Activated gamma-delta T cell treated with Interleukin-2 at 50 U/mL for 16 hours (primary cell): ENCODE measurements around the gene PCDH10.

Source experiments
- DNase-seq: peaks from one replicate; pipeline ENCODE4 v3.0.0-alpha.2; 2020

The PCDH10 gene

GRCh38 chr4:133149932-133150471 is 908 bp downstream of the PCDH10 start:
- DNase-seq, result no peak

DNA sequence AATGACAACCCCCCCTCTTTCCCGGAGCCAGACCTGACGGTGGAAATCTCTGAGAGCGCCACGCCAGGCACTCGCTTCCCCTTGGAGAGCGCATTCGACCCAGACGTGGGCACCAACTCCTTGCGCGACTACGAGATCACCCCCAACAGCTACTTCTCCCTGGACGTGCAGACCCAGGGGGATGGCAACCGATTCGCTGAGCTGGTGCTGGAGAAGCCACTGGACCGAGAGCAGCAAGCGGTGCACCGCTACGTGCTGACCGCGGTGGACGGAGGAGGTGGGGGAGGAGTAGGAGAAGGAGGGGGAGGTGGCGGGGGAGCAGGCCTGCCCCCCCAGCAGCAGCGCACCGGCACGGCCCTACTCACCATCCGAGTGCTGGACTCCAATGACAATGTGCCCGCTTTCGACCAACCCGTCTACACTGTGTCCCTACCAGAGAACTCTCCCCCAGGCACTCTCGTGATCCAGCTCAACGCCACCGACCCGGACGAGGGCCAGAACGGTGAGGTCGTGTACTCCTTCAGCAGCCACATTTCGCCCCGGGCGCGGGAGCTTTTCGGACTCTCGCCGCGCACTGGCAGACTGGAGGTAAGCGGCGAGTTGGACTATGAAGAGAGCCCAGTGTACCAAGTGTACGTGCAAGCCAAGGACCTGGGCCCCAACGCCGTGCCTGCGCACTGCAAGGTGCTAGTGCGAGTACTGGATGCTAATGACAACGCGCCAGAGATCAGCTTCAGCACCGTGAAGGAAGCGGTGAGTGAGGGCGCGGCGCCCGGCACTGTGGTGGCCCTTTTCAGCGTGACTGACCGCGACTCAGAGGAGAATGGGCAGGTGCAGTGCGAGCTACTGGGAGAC is 1.6 kb downstream of the PCDH10 start:
- no peak for DNase-seq

DNA sequence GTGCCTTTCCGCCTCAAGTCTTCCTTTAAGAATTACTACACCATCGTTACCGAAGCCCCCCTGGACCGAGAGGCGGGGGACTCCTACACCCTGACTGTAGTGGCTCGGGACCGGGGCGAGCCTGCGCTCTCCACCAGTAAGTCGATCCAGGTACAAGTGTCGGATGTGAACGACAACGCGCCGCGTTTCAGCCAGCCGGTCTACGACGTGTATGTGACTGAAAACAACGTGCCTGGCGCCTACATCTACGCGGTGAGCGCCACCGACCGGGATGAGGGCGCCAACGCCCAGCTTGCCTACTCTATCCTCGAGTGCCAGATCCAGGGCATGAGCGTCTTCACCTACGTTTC is 2.2 kb downstream of the PCDH10 start:
- DNase-seq, result no peak

GRCh38 chr4:133151691-133152329 is 2.7 kb downstream of the PCDH10 start:
- DNase-seq, result no peak

GRCh38 chr4:133152330-133152821 is 3.3 kb downstream of the PCDH10 start:
- DNase-seq, result no peak

DNA sequence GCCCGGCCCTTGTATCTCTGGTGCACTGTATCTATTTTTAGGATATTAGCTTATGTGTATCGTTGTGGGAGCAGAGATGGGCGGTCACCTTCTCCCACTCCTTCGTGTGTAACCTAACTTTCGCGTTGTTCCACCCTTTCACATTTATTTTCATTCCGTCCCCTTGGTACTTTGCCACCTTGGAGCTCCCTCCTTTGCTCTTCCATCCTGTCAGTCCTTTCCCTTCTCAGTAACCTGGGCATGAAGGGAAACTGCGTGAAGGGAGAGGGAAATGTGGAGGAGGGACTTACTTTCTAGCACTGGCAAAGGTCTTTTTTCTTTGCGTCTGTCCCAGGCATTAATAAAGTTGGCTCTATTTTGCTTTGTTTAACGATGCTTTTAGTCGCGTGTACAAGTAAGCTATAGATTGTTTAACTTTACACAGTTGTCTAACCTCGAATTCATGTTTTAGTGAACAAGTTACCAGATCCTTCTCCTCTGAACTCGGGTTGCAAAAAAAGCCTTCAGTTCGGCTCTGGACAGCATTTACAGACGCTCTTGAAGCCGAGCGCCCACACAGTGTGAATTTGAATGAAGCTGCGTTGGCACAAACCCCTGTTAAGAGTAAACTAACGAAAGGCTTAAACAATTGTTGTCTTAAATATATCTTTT is 3.9 kb downstream of the PCDH10 start:
- no peak for DNase-seq

- no peak for DNase-seq
Observed at GRCh38 chr4:133154725-133155124, 5.6 kb downstream of the PCDH10 start.

GRCh38 chr4:133156096-133156495 is 7.0 kb downstream of the PCDH10 start:
- no peak for DNase-seq

- DNase-seq, result no peak
Observed at GRCh38 chr4:133156556-133156955, 7.5 kb downstream of the PCDH10 start.

DNA sequence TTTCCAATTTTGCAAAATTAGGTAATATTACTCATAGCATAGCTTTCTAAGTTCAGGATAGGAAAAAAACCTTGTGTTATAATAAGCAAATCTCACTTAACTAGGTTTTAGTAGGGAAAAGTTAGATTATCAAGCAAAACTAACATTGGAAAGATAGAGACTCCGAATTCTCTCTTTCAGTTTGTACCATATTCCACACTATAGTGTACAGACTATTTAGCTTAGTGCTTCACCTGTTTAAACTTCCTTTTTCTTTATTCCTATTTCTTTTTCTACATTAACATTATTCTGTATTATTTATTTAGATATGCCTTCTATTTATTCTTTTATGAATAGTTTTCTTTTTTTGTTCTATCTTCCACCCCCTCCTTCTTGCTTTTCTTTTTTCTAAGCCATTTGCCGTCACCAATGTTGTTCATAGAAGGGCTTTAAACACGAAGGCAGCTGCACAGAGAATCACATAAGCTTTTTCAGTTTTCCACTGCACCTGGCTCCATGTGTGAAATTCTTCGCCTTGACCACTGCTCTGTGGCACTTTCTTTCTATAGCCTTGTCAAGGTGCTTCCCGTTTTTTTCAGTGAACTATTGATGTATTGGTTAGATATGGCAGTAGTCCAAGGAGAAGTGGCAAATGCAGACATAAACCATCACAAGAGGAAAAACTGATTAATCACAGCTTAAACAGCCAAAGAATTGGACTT is 8.5 kb downstream of the PCDH10 start:
- no peak for DNase-seq

DNA sequence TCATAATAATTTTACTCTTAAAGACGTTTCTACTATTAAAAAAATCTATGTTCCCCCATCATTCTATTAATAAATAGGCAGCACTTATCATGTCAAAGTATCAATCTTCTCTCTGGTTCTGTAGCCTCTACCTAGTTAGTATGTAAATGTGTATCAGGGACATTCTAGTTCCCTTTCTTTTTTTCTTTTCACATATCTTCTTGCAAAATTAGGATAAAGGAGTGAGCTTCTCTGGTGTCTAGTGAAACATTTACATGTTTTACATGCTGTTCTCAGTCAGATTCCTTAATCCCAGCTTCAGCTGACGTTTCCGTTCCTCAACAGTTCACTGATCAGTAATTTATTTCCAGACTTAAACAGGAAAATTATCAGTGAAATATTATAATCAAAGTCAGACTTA is 11.8 kb downstream of the PCDH10 start:
- DNase-seq, result no peak

DNA sequence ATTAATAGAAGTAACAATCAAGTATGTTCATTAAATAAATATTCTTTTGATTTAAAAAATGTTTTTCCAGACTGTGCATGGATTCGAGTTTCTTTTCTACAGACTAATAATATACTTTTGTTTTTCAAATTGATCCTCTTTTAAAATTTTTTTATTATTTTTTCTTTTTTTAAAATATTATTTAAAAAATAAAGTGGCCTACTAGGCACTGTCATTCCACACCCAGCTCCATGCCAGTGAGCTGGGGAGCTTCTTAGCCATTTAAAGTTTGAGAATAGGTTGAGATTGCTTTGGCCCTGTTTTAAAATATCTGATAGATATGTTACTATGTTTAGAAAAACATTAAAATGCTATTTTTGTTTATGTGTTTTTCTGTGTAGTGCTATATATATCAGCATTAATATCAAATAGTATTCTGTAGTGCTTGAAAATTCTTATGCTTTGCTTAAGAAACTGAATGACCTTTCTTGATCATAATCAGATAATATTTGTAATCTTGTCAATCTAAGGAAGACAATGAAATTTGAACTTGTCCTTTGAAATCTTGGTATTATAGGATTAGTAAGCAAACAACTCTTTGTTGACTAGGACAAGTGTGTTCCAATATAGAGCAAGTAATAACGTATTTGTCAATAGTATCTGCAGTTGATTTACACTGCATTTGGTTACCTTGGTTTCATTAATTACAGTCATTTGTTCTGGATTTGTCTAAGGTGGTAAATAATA is 12.6 kb downstream of the PCDH10 start:
- no peak for DNase-seq

DNA sequence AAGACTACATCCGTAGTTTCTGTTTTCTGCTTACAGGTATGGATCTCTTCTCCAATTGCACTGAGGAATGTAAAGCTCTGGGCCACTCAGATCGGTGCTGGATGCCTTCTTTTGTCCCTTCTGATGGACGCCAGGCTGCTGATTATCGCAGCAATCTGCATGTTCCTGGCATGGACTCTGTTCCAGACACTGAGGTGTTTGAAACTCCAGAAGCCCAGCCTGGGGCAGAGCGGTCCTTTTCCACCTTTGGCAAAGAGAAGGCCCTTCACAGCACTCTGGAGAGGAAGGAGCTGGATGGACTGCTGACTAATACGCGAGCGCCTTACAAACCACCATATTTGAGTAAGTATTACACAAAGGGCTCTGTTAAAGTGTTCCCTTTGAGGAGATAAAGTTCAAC is 13.8 kb downstream of the PCDH10 start:
- DNase-seq, result no peak

DNA sequence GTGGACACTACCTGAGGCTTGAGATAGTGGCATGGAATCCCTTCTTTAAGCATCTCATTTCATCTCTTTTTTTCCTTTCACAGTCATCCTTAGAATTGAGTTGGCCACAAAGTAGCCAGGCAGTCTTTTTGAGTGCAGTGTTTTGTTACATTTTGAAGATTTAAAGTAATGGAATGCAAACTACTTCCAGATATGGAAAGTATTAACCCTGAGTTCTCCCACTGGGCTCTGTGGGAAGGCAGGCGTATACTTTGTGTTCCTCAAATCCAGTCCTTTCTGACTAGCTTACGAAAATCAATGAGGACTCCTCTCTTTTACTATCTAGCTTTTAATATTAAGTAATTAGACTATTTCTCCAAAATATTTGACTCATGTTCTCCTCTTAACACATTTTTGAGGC is 29.9 kb downstream of the PCDH10 start:
- DNase-seq, result no peak

DNA sequence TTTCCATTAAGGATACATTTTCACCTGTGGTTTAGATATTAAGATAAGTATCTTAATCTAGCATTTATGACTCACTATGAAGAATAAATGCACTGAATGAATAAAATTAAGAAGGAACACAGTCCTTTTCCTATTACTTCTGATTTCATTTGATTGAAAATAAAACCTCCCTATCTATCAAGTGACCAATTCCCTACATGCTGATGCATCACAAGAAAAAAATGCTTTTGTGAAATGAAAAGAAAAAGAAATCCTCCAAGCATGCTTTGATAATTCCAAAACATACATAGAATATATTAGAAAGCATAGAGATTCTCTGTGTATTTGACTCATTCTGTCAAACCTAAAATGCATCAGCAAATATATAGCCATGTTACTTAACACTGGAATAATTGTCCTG is 37.1 kb downstream of the PCDH10 start:
- DNase-seq, result no peak

GRCh38 chr4:133186845-133187244 is 37.8 kb downstream of the PCDH10 start:
- DNase-seq, result no peak

GRCh38 chr4:133188433-133189146 is 39.5 kb downstream of the PCDH10 start:
- DNase-seq, result no peak

DNA sequence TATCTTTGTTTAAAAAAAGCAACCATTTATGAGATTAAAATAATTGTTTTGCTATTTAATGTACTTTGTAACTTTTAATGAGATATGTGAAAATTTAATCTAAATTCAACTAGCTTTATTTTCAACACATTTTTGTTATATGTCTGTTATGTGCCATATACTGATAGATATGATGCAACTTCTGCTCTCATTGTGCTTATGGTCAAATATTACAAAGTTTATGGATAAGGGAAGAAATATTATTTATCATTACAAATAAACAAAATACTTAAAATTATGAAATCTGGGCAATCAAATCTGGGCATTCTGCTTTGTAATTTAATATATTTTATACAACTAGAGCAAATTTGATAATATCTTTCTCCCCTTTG is 40.0 kb downstream of the PCDH10 start:
- no peak for DNase-seq

DNA sequence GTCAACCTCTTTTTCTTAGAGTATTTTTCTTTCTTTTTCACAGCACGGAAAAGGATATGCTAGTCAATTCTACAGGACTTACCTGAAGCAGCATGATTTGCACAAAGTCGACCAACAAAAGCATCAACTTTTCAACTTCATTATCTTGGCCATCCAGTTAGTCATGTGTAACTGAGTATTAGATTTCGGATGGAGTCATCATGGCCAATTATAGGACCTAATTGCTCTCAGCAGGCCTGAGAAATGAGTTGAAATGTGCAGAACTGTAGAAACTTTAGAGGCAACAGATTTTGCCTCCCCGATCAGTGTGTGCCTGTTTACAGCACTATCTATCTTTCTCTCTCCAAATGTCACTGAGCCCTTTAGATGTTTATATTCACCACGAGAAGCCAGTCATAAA is 41.0 kb downstream of the PCDH10 start:
- no peak for DNase-seq

- no peak for DNase-seq
Observed at GRCh38 chr4:133208694-133209285, 59.7 kb downstream of the PCDH10 start.

GRCh38 chr4:133233922-133234321 is 84.8 kb downstream of the PCDH10 start:
- no peak for DNase-seq
